Right lobe of liver (tissue), 6 donors: Measurements from ENCODE around the gene SLC49A3. TPM values are rescaled to one million over a fixed set of nuclear protein-coding genes. Genes with fewer than 3 reads are reported as not detected.

Experiments used
- ATAC-seq, 4 donors: fragments of 200-7000 bp; cut with Tn5 transposase; one replicate each; pipeline ENCODE4 v1.9.1; 2020; ENCODE audit warnings: mild to moderate bottlenecking in 4 of 4, moderate library complexity in 4 of 4
- DNase-seq, 3 donors: peaks; one replicate each; pipeline ENCODE4 v3.0.0-alpha.2; 2020
- H3K27ac ChIP-seq, 3 donors: fragments of 200-600 bp; one replicate each; pipeline ENCODE4 v1.8.0; 2022
- H3K27me3 ChIP-seq, 2 donors: fragments of 200-600 bp; one replicate each; pipeline ENCODE4 v1.8.0; 2022
- H3K36me3 ChIP-seq, 4 donors: fragments of 200-600 bp; sonication (generic) in 1 of 4; one replicate each; pipeline versions ENCODE4 v1.5.1 to v1.8.0; 2017 to 2022; ENCODE audit warnings: control low read depth in 1 of 4
- H3K4me1 ChIP-seq, 4 donors: fragments of 200-600 bp; sonication (generic) in 1 of 4; one replicate each; pipeline versions ENCODE4 v1.5.1 to v1.8.0; 2017 to 2022; ENCODE audit warnings: control low read depth in 1 of 4
- H3K4me3 ChIP-seq, 3 donors: fragments of 200-600 bp; one replicate each; pipeline ENCODE4 v1.8.0; 2022
- H3K9me3 ChIP-seq, 4 donors: fragments of 200-600 bp; sonication (generic) in 1 of 4; one replicate each; pipeline versions ENCODE4 v1.5.1 to v1.8.0; 2017 to 2022; ENCODE audit warnings: control low read depth in 1 of 4
- POLR2A ChIP-seq: fragments of 450-650 bp; IDR thresholded peaks from one replicate; pipeline ENCODE4 v1.6.1; 2017; ENCODE audit warnings: antibody characterized with exemption, mild to moderate bottlenecking
- WGBS: methylation state at CpG from one replicate; pipeline ENCODE4 v1.1.6; 2018; ENCODE audit warnings: low coverage, low lambda C conversion rate; ENCODE audit not compliant: insufficient coverage; ENCODE audit errors: missing lambda C conversion rate; 5-methylcytosine and 5-hydroxymethylcytosine counted together
- intact Hi-C, 2 donors: fragments of 100-400 bp; cut with DNase I; formaldehyde crosslinking; loops; one replicate each; pipeline versions ENCODE4 v1.11.2 to v1.14.1; 2022
- total RNA-seq, 6 experiments: library from RNA; depleted of rRNA in 2 of 6; stranded (reverse); fragments of >200 nt in 2 of 6; fragmentation: NEBNext Ultra II Directional in 3 of 6; extraction: Animal tissue kit (Norgen Biotek cat#: 25700) in 3 of 6; gene quantifications; one replicate each; pipeline versions ENCODE4 v1.1.0 to v1.2.4, GENCODE V29; 2016 to 2023
- TF ChIP-seq, protein P1 (sequence below), 4 donors: fragments of 200-600 bp in 3 of 4; fragments of 450-650 bp in 1 of 4; IDR thresholded peaks; one replicate each; pipeline versions ENCODE4 v1.5.1 to v1.8.0; 2016 to 2022; ENCODE audit warnings: antibody characterized with exemption in 4 of 4, mild to moderate bottlenecking in 2 of 4
- donor health status: DM: no; HTN: yes; CAD: no.
- donor health status: DM: no; HTN: no; CAD: no.
- donor health status: DM: no; HTN: no; CAD: no.
- donor health status: DM: no; HTN: yes; CAD: no.
- donor health status: DM: no; HTN: yes; CAD: no.

SLC49A3 gene
- total RNA-seq, 6 experiments from 2014 or later: 2.9 to 9.0 (median 5.2) TPM

DNA sequence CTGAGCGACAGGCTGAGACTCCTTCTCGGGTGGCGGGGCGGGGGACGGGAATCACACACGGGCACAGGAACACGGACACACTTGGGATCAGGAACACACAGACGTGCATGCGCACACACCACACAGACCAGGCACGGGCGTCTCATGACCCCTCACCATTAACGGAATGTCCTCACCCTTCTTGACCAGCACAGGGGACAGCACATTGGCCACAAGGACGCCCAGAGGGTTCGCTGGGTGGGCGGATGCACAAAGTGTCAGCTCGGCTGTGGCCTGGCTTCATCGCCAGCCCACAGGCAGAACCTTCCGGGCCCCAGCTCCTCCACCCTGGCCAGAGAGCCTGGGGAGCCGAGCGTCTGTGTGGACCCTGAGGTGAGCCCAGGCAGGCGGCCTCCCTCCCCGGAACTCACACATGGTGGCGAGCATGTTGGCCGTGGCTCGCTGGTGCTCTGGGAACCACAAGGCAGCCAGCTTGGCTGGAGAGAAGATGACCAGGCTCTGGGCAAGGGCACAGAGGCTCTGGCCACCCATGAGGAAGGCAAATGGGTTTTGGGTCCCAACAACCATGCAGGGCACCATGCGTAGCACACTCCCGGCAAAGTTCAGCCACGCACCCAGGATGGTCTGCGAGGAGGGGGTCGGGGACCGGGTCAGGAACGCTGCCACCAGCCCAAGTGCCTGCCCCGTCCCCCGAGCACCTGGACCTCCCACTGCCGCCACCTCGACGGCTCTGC lies 3.1 kb downstream of the SLC49A3 start:
- H3K27me3 ChIP-seq: no peaks in the 10 kb centered on the region
- no peak for TF ChIP-seq POLR2A
- DNase-seq (peak in 1 of 3 donors; percentile 33), ATAC-seq (no peak)
- peaks cover 0 to 22% (median 6%) of the 10 kb centered on the region in 4 donors for H3K4me1 ChIP-seq
- H3K27ac ChIP-seq: no peak overlapping the region
- intact Hi-C loops: no loop called here
- no peaks in the 10 kb centered on the region for H3K36me3 ChIP-seq
- no peaks in the 10 kb centered on the region for H3K9me3 ChIP-seq
- H3K4me3 ChIP-seq: no peak overlapping the region
- WGBS: no CpG with 5 or more reads among the region's 37 CpGs

DNA sequence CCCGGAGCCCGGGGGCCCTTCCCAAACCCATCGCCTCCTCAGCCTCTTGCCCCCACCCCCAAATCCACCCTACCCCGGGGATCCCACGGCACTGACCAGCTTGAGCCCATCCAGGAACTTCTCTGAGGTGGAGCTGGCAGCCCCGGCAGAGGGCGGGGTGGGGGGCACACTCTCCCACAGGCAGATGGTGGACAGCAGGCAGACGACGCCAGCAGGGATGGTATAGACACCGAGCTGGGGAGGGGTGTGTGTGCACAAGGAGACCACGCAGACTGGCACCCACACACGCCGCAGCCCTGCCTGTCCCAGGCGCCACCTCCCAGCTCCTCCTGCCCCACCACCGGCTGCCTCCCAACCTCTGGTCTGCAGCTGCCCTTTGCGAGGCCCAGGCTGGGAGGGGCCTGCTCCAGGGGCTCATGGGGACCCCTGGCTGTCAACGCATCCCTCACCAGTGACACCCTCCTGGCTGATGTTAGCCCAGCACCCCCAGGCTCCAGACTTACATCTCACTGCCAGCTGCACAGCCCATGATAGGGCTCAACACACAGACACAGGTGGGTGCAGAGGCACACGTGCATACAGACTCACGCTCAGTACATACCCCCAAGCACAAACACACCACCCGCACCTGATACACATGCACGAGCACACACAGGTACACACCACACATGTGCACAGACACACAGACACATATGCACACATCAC lies 4.2 kb downstream of the SLC49A3 start:
- H3K4me3 ChIP-seq: no peak overlapping the region
- H3K9me3 ChIP-seq: no peaks in the 10 kb centered on the region
- peaks cover 0 to 23% (median 7%) of the 10 kb centered on the region in 4 donors for H3K4me1 ChIP-seq
- peak in 1 of 3 donors; percentile 34 for DNase-seq
- H3K36me3 ChIP-seq: no peaks in the 10 kb centered on the region
- intact Hi-C loops: no loop called here
- H3K27me3 ChIP-seq: no peaks in the 10 kb centered on the region
- no peak for ATAC-seq
- H3K27ac ChIP-seq: no peak overlapping the region
- no peak for TF ChIP-seq POLR2A
- TF ChIP-seq, protein P1, sequence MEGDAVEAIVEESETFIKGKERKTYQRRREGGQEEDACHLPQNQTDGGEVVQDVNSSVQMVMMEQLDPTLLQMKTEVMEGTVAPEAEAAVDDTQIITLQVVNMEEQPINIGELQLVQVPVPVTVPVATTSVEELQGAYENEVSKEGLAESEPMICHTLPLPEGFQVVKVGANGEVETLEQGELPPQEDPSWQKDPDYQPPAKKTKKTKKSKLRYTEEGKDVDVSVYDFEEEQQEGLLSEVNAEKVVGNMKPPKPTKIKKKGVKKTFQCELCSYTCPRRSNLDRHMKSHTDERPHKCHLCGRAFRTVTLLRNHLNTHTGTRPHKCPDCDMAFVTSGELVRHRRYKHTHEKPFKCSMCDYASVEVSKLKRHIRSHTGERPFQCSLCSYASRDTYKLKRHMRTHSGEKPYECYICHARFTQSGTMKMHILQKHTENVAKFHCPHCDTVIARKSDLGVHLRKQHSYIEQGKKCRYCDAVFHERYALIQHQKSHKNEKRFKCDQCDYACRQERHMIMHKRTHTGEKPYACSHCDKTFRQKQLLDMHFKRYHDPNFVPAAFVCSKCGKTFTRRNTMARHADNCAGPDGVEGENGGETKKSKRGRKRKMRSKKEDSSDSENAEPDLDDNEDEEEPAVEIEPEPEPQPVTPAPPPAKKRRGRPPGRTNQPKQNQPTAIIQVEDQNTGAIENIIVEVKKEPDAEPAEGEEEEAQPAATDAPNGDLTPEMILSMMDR (IDR thresholded peaks at IDR 0.05): no peak
- 60% methylated on average over 1 of the region's 21 CpGs for WGBS

DNA sequence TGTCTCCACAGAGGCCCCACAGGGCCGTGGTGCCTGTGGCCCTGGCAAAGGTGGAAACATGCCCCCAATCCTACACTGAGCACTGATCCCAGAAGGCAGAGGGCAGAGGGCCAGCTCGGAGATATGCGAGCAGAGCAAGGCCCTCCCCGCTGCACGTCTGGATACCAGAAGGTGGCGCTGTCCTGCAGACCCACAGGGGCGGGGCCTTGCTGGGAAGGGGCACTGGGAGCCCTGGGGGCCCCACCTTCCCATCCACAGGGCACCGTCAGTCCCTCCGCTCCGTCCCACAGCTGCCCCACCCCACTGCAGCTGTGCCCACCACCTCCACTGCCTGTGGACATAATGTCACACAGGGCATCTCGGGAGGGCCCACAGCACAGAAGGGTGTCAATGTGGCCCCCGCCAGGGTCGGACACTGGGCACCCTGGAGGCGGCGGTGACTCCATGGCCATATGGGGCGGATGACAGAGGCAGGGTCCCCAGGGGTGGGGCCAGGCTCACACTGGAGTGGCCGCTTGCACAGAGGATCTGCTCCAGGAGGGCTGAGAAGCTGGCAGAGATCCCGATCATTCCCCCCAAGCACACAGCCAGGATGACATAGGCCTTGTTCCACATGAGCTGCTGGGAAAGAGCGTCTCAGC lies 4.8 kb downstream of the SLC49A3 start:
- H3K4me1 ChIP-seq: peaks cover 0 to 23% (median 7%) of the 10 kb centered on the region in 4 donors
- no peak for TF ChIP-seq POLR2A
- TF ChIP-seq, protein P1 (IDR thresholded peaks at IDR 0.05): peak; percentile 46 to 59 (median 54)
- intact Hi-C loops: no loop called here
- no peak overlapping the region for H3K27ac ChIP-seq
- H3K27me3 ChIP-seq: no peaks in the 10 kb centered on the region
- ATAC-seq (peak in 3 of 4 donors; percentile 2 to 16 (median 6)), DNase-seq (peak in 2 of 3 donors; percentile 52 to 67)
- no peaks in the 10 kb centered on the region for H3K9me3 ChIP-seq
- WGBS: no CpG with 5 or more reads among the region's 19 CpGs
- no peaks in the 10 kb centered on the region for H3K36me3 ChIP-seq
- H3K4me3 ChIP-seq: no peak overlapping the region

DNA sequence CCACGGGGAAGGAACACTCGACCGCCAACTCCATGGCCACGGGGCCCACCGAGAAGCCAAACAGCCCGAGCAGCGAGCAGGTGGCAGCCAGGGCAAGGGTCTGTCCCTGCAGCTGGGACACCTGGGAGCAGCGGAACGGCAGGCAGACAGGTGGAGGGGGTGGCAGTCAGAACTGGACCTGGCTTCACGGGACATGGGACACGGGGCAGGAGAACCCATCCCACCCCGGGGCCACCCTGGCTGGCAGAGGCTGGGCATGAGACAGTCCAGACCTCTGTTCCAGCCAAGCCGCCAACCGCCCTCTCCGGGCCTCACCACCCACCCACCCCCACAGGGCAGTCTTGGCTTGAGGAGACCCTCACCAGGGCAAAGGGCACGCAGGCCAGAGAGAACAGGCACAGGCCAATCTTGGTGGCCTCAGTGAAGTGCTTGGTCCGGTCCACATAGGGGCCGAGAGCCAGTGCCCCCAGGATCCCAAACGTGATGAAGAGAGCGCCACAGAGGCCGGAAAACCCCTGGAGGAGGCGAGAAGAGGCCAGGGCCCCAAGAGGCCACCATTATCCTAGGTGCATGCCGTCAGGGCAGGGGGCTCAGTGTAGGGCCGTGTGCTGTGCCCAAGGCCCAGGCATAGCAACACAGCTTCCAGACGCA lies 5.6 kb downstream of the SLC49A3 start:
- DNase-seq (peak in 2 of 3 donors; percentile 29 to 56), ATAC-seq (no peak)
- intact Hi-C loops: no loop called here
- 85% methylated on average over 5 of the region's 25 CpGs for WGBS
- H3K4me1 ChIP-seq: peaks cover 0 to 23% (median 7%) of the 10 kb centered on the region in 4 donors
- H3K4me3 ChIP-seq: no peak overlapping the region
- H3K27me3 ChIP-seq: no peaks in the 10 kb centered on the region
- TF ChIP-seq, protein P1 (IDR thresholded peaks at IDR 0.05): no peak
- TF ChIP-seq POLR2A: no peak
- H3K27ac ChIP-seq: no peak overlapping the region
- H3K36me3 ChIP-seq: no peaks in the 10 kb centered on the region
- no peaks in the 10 kb centered on the region for H3K9me3 ChIP-seq
